Measurements from ENCODE around the gene ADAMTS2. TPM values are rescaled to one million over a fixed set of nuclear protein-coding genes. Genes with fewer than 3 reads are reported as not detected.

Gene ADAMTS2
- total and polyA plus RNA-seq, 2 of the 4 experiments (the other 2 are of a cell fraction), result 19.0 to 58.8 TPM

DNA sequence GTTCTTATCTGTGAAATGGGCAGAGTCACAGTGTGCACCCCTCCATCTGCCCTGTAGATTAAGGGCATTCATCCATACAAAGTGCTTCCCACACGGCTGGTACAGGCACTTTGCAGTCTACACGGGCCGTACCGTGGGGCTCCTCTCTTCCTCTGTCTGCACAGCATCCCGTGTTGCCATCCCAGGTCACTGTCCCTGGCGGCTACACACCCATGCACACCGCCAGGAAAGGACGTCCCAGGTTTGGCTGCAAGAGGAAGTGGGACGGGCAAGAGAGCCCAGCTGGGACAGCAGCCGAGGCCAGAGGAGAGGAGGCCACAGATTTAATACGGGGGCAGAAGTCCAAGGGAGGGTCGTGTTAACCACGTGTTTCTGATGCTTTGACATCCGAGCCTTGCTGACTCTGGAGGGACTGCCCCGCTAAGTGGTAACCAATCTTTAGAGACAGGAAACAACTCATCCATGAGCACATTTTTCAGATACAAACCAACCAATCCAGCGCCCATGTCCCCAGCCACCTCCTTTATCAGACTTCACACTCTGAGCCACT lies 165.1 kb downstream of the ADAMTS2 start:
- no peak overlapping the region for H3K18ac ChIP-seq (ENCODE audit: low read depth, low read length)
- H4K5ac ChIP-seq (ENCODE audit: low read depth, low read length), result no peak overlapping the region
- TF ChIP-seq CTCF (conservative IDR thresholded peaks at IDR 0.05; ENCODE audit: low read depth, low read length), result no peak
- no peak for TF ChIP-seq RCOR1 (IDR thresholded peaks at IDR 0.05; ENCODE audit: insufficient replicate concordance, low read length)
- TF ChIP-seq RFX5 (IDR thresholded peaks at IDR 0.05; ENCODE audit: low read depth, low read length), result no peak
- no peak for TF ChIP-seq POLR2A (IDR thresholded peaks at IDR 0.05; ENCODE audit: low read depth, low read length)
- no peak for TF ChIP-seq SMC3 (IDR thresholded peaks at IDR 0.05; ENCODE audit: low read depth, low read length)
- no peak for TF ChIP-seq MAFK (IDR thresholded peaks at IDR 0.05; ENCODE audit: low read depth, low read length)
- TF ChIP-seq RAD21 (IDR thresholded peaks at IDR 0.05; ENCODE audit: low read length), result no peak
- no peak for TF ChIP-seq CHD1 (IDR thresholded peaks at IDR 0.05; ENCODE audit: low read depth, low read length)
- no peak for TF ChIP-seq MXI1 (IDR thresholded peaks at IDR 0.05; ENCODE audit: borderline replicate concordance, low read depth, low read length)
- TF ChIP-seq MAZ (IDR thresholded peaks at IDR 0.05; ENCODE audit: borderline replicate concordance, low read depth, low read length), result no peak
- TF ChIP-seq FOS (IDR thresholded peaks at IDR 0.05; ENCODE audit: low read depth, low read length), result no peak
- TF ChIP-seq CEBPB (IDR thresholded peaks at IDR 0.05; ENCODE audit: low read depth, low read length), result no peak
- no peak for TF ChIP-seq BHLHE40 (IDR thresholded peaks at IDR 0.05; ENCODE audit: low read depth, low read length)
- no peak for TF ChIP-seq NFE2L2 (IDR thresholded peaks at IDR 0.05; ENCODE audit: low read depth, low read length)
- TF ChIP-seq, protein P1, sequence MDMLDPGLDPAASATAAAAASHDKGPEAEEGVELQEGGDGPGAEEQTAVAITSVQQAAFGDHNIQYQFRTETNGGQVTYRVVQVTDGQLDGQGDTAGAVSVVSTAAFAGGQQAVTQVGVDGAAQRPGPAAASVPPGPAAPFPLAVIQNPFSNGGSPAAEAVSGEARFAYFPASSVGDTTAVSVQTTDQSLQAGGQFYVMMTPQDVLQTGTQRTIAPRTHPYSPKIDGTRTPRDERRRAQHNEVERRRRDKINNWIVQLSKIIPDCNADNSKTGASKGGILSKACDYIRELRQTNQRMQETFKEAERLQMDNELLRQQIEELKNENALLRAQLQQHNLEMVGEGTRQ (IDR thresholded peaks at IDR 0.05; ENCODE audit: low read depth, low read length), result no peak
- TF ChIP-seq, protein P2, sequence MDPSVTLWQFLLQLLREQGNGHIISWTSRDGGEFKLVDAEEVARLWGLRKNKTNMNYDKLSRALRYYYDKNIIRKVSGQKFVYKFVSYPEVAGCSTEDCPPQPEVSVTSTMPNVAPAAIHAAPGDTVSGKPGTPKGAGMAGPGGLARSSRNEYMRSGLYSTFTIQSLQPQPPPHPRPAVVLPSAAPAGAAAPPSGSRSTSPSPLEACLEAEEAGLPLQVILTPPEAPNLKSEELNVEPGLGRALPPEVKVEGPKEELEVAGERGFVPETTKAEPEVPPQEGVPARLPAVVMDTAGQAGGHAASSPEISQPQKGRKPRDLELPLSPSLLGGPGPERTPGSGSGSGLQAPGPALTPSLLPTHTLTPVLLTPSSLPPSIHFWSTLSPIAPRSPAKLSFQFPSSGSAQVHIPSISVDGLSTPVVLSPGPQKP (IDR thresholded peaks at IDR 0.05; ENCODE audit: borderline replicate concordance, low read depth, low read length), result no peak
- ATAC-seq (ENCODE audit: low read depth) (no peak), DNase-seq (peak; percentile 15)
- H3K9me3 ChIP-seq (ENCODE audit: control insufficient read depth, insufficient read depth, low read length), result peaks cover 2% of the 10 kb centered on the region
- no peak overlapping the region for H3K56ac ChIP-seq (ENCODE audit: extremely low read depth, insufficient read depth, low read length)
- no peak overlapping the region for H3K27ac ChIP-seq (ENCODE audit: insufficient read depth, low read length)
- ChIA-PET CTCF (interaction anchor here (0.9 kb wide), 1 partner anchor 12 kb away, joined by 3 read pairs; no protein-coding TSS in a partner anchor), POLR2A (ENCODE audit: unreplicated experiment) (no interaction called here)
- no peaks in the 10 kb centered on the region for H4K20me1 ChIP-seq (ENCODE audit: insufficient read depth, low read length)
- dilution Hi-C loops (cut with HindIII; ENCODE audit: low sequenced_read_pairs, unreplicated experiment) (no loop called here), intact Hi-C loops (cut with micrococcal nuclease) (no loop called here), in situ Hi-C loops (cut with MboI; ENCODE audit: low sequenced_read_pairs) (no loop called here)
- H2AK9ac ChIP-seq (replicated peaks; ENCODE audit: low read depth, low read length, poor library complexity), result no peak overlapping the region
- H3K36me3 ChIP-seq (ENCODE audit: control insufficient read depth, insufficient read depth, low read length), result peaks cover 7% of the 10 kb centered on the region
- no peak overlapping the region for H3K4ac ChIP-seq (ENCODE audit: low read depth, low read length)
- no peaks in the 10 kb centered on the region; a peak in 2 of 4 replicates for H3K79me1 ChIP-seq (ENCODE audit: low read depth in 1 of 2, low read length in 2 of 2)
- H3K4me2 ChIP-seq (ENCODE audit: low read depth, low read length), result no peak overlapping the region
- no peak overlapping the region for H2BK15ac ChIP-seq (ENCODE audit: low read depth, low read length)
- H3K9ac ChIP-seq (ENCODE audit: low read depth, low read length), result no peak overlapping the region
- no peak overlapping the region for H3K14ac ChIP-seq (replicated peaks; ENCODE audit: low read depth, low read length)
- H3K9me1 ChIP-seq (ENCODE audit: insufficient read depth, low read length), result peaks cover 8% of the 10 kb centered on the region; the same call in 1 of the 2 replicates
- no peak overlapping the region for H3K23ac ChIP-seq (ENCODE audit: low read depth, low read length)
- no peaks in the 10 kb centered on the region for H3K27me3 ChIP-seq (ENCODE audit: control insufficient read depth, insufficient read depth, low read length)
- no peak overlapping the region for H2BK5ac ChIP-seq (ENCODE audit: low read depth, low read length, poor library complexity, severe bottlenecking)
- H2AFZ ChIP-seq (replicated peaks; ENCODE audit: low read length, poor library complexity), result peak overlapping the region; percentile 38
- no peaks in the 10 kb centered on the region for H3K4me1 ChIP-seq (ENCODE audit: control insufficient read depth, insufficient read depth, low read length)
- no peak overlapping the region for H3K4me3 ChIP-seq (ENCODE audit: insufficient read depth, low read depth, low read length)
- H2BK120ac ChIP-seq (ENCODE audit: low read depth, low read length), result no peak overlapping the region
- no peak overlapping the region for H4K8ac ChIP-seq (ENCODE audit: low read depth in 2 of 2, low read length in 2 of 2)
- no peak overlapping the region for H2BK20ac ChIP-seq (ENCODE audit: low read depth, low read length)
- H2AK5ac ChIP-seq (ENCODE audit: low read depth, low read length), result no peak overlapping the region
- H4K91ac ChIP-seq (ENCODE audit: insufficient read depth, low read depth, low read length), result no peak overlapping the region
- no TSS peak for BruUV-seq (replicated peaks)
- WGBS, 2 experiments (ENCODE audit: extremely low coverage in 2 of 2, insufficient read length in 1 of 2), result 36% methylated on average over 4 of the region's 16 CpGs; no CpG with 5 or more reads in 1 of the 2 experiments
